HL-60 (cell line): ENCODE results near the gene PDHX.

Experiments used
- CTCF ChIP-seq: IDR thresholded peaks from one replicate; pipeline ENCODE4 v1.5.1; 2011; ENCODE audit warnings: low read length, control low read depth, inconsistent platforms; ENCODE audit not compliant: insufficient read depth
- POLR2AphosphoS5 ChIP-seq: IDR thresholded peaks from 2 replicates; pipeline ENCODE4 v1.6.1; 2012; ENCODE audit warnings: low read depth
- REST ChIP-seq: IDR thresholded peaks from 2 replicates; pipeline ENCODE4 v1.6.1; 2012; ENCODE audit warnings: low read depth; ENCODE audit not compliant: insufficient replicate concordance
- SPI1 ChIP-seq: IDR thresholded peaks from 2 replicates; pipeline ENCODE4 v1.6.1; 2012; ENCODE audit warnings: low read depth, mild to moderate bottlenecking, borderline replicate concordance

- TF ChIP-seq CTCF (no peak), POLR2AphosphoS5 (no peak), REST (no peak), SPI1 (no peak)
These were observed 29.2 kb upstream of the PDHX start for GRCh38 chr11:34887260-34887659.
